ENCODE data around the gene KCNAB1. TPM values are rescaled to one million over a fixed set of nuclear protein-coding genes. Genes with fewer than 3 reads are reported as not detected.

KCNAB1 gene
- total and polyA plus RNA-seq, 2 donors (not counting 3 experiments of a cell fraction or from before 2014, with no cell fraction given) = 0.21 TPM; not detected in 1

DNA sequence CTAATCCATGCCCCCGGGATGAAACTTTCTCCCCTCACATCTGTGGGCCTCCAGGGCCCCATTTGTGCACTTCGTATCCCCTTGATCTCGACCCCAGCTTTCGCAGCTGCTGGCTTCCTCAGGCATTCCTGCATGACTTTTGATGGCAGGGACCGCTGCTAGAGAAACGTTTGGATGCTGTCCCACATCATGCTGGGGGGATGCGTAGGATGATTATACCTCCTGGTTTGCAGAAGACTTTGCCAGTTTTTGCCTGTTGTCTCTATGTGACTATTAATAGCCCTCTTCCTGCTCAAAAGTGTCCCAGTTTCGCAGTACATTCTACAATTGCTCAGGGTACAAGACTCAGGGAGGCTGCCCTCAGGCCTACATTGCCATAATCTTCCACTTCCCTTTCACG is 10.4 kb upstream of the KCNAB1 start:
- dilution Hi-C loops (cut with MboI; ENCODE audit: extremely low pct_ligation_motif_present, low sequenced_read_pairs) = no loop called here
- POLR2A ChIA-PET = no interaction called here
- CTCF ChIA-PET = no interaction called here

More for the DNA sequence above, 10.4 kb upstream of the KCNAB1 start:
- DNase-seq (ENCODE audit: low read depth, low spot score) = no peak
- TF ChIP-seq FOS (IDR thresholded peaks at IDR 0.05; ENCODE audit: borderline replicate concordance, insufficient read depth, low read length) (no peak), GATA2 (IDR thresholded peaks at IDR 0.05; ENCODE audit: insufficient read depth, insufficient read length, low read depth, low read length) (no peak), POLR2A (IDR thresholded peaks at IDR 0.05; ENCODE audit: low read depth, low read length) (no peak), MYC (IDR thresholded peaks at IDR 0.05; ENCODE audit: low read depth, low read length) (no peak), JUN (IDR thresholded peaks at IDR 0.05; ENCODE audit: borderline replicate concordance, insufficient read depth, insufficient read length, low read depth) (no peak), POLR2AphosphoS5 (IDR thresholded peaks at IDR 0.05; ENCODE audit: insufficient read depth, low read depth, low read length) (no peak), EZH2 (IDR thresholded peaks at IDR 0.05; ENCODE audit: borderline replicate concordance, low read depth, low read length, severe bottlenecking) (no peak)
- TF ChIP-seq, protein P1, sequence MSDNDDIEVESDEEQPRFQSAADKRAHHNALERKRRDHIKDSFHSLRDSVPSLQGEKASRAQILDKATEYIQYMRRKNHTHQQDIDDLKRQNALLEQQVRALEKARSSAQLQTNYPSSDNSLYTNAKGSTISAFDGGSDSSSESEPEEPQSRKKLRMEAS (IDR thresholded peaks at IDR 0.05; ENCODE audit: insufficient read depth, insufficient read length) = no peak
- TF ChIP-seq, protein P2, sequence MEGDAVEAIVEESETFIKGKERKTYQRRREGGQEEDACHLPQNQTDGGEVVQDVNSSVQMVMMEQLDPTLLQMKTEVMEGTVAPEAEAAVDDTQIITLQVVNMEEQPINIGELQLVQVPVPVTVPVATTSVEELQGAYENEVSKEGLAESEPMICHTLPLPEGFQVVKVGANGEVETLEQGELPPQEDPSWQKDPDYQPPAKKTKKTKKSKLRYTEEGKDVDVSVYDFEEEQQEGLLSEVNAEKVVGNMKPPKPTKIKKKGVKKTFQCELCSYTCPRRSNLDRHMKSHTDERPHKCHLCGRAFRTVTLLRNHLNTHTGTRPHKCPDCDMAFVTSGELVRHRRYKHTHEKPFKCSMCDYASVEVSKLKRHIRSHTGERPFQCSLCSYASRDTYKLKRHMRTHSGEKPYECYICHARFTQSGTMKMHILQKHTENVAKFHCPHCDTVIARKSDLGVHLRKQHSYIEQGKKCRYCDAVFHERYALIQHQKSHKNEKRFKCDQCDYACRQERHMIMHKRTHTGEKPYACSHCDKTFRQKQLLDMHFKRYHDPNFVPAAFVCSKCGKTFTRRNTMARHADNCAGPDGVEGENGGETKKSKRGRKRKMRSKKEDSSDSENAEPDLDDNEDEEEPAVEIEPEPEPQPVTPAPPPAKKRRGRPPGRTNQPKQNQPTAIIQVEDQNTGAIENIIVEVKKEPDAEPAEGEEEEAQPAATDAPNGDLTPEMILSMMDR (IDR thresholded peaks at IDR 0.05; ENCODE audit: extremely low read depth in 1 of 2, insufficient read depth in 1 of 2, low read depth in 1 of 2, low read length in 2 of 2) = no peak
- FAIRE-seq = no peak
- Histone ChIP-seq H3K27me3 (ENCODE audit: control insufficient read depth in 2 of 2, insufficient read depth in 2 of 2, low read length in 2 of 2) (peaks cover 1 to 2% of the 10 kb centered on the region in 2 experiments), H3K4me1 (ENCODE audit: control insufficient read depth, extremely low read depth, insufficient read depth, low read length) (no peaks in the 10 kb centered on the region), H3K4me3 (replicated peaks in 1 of 3; ENCODE audit: insufficient read depth in 1 of 3, low read depth in 1 of 3, low read length in 3 of 3) (no peak overlapping the region), H4K20me1 (replicated peaks; ENCODE audit: control insufficient read depth, extremely low read depth, insufficient read depth, low read length) (no peaks in the 10 kb centered on the region), H3K4me2 (ENCODE audit: insufficient read depth, low read length) (no peak overlapping the region), H3K9ac (replicated peaks; ENCODE audit: extremely low read depth, insufficient read depth, low read length) (no peak overlapping the region), H3K9me3 (replicated peaks; ENCODE audit: control insufficient read depth, insufficient read depth, low read length) (no peaks in the 10 kb centered on the region), H3K36me3 (ENCODE audit: control insufficient read depth in 2 of 2, extremely low read depth in 1 of 2, insufficient read depth in 2 of 2, low read length in 2 of 2) (no peaks in the 10 kb centered on the region), H3K79me2 (ENCODE audit: control insufficient read depth, insufficient read depth, low read length) (no peaks in the 10 kb centered on the region), H3K9me1 (replicated peaks; ENCODE audit: control insufficient read depth, extremely low read depth, insufficient read depth, low read length) (no peaks in the 10 kb centered on the region), H2AFZ (ENCODE audit: low read depth, low read length) (no peak overlapping the region), H3K27ac (ENCODE audit: insufficient read depth, low read depth, low read length) (no peak overlapping the region)
- no TSS peak for BruUV-seq (replicated peaks)
- intact Hi-C loops (cut with micrococcal nuclease) = no loop called here

Measured in endothelial cell of umbilical vein (primary cell).